ENCODE data around the gene ZXDC. TPM values are rescaled to one million over a fixed set of nuclear protein-coding genes. Genes with fewer than 3 reads are reported as not detected.

ZXDC gene
- total RNA-seq, 1 experiment from 2014 or later, result 28.3 TPM

DNA sequence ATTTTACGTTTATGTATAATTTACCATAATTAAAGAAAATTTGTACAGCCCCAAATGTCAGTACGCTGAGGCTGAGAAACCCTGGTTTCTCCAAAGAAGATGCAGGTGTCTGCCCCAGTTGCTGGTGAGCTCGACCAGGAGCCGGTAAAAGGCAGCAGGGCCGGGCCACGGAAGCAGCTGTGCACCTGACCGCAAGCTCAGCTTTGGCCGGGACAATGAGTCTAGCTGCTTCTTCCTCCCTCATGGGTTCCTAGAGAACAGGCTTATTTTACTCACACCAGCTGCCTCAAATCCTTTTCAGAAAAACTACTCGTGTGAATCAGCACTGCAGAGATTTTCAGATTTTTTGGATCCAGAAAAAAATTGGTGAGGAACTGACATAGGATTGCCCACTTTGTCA is 18.0 kb upstream of the ZXDC start:
- H3K18ac ChIP-seq (ENCODE audit: insufficient read length, low read depth, low read length), result no peak overlapping the region
- no peak for DNase-seq
- H3K36me3 Mint-ChIP-seq (ENCODE audit: insufficient read depth in 1 of 3, low read depth in 3 of 3), result no peaks in the 10 kb centered on the region; a peak in 1 of 7 replicates
- TF ChIP-seq, protein P1, sequence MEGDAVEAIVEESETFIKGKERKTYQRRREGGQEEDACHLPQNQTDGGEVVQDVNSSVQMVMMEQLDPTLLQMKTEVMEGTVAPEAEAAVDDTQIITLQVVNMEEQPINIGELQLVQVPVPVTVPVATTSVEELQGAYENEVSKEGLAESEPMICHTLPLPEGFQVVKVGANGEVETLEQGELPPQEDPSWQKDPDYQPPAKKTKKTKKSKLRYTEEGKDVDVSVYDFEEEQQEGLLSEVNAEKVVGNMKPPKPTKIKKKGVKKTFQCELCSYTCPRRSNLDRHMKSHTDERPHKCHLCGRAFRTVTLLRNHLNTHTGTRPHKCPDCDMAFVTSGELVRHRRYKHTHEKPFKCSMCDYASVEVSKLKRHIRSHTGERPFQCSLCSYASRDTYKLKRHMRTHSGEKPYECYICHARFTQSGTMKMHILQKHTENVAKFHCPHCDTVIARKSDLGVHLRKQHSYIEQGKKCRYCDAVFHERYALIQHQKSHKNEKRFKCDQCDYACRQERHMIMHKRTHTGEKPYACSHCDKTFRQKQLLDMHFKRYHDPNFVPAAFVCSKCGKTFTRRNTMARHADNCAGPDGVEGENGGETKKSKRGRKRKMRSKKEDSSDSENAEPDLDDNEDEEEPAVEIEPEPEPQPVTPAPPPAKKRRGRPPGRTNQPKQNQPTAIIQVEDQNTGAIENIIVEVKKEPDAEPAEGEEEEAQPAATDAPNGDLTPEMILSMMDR (conservative IDR thresholded peaks at IDR 0.05), result no peak
- no peak overlapping the region for H2BK120ac ChIP-seq (ENCODE audit: low read depth, low read length, poor library complexity, severe bottlenecking)
- H2BK5ac ChIP-seq (ENCODE audit: insufficient read length, low read length), result no peak overlapping the region
- no peaks in the 10 kb centered on the region for H3K79me1 ChIP-seq (ENCODE audit: insufficient read depth, low read depth, low read length, poor library complexity, severe bottlenecking)
- no peak overlapping the region for H4K8ac ChIP-seq (replicated peaks; ENCODE audit: insufficient read length, low read depth, low read length)
- no peak overlapping the region for H3T11ph ChIP-seq (ENCODE audit: low read length)
- no peak overlapping the region; the same call in 1 of the 2 replicates for H3K14ac ChIP-seq (ENCODE audit: insufficient read depth, low read length)
- H2AFZ ChIP-seq (ENCODE audit: low read length), result no peak overlapping the region
- H4K5ac ChIP-seq (ENCODE audit: insufficient read length, low read depth, low read length), result no peak overlapping the region
- WGBS (ENCODE audit: extremely low coverage, insufficient read length, low lambda C conversion rate), result no CpG with 5 or more reads among the region's 9 CpGs
- no peak overlapping the region for H4K91ac ChIP-seq (ENCODE audit: insufficient read length, low read depth, low read length)
- H3K9ac ChIP-seq (ENCODE audit: extremely low read depth, insufficient read length, low read length), result no peak overlapping the region
- no peaks in the 10 kb centered on the region for H3K9me3 ChIP-seq (ENCODE audit: control insufficient read depth, low read depth, low read length)
- H2AK5ac ChIP-seq (ENCODE audit: insufficient read length, low read length), result no peak overlapping the region
- no peaks in the 10 kb centered on the region for H3K9me3 Mint-ChIP-seq
- peaks cover 2% of the 10 kb centered on the region; the same call in 1 of the 2 replicates for H3K27me3 Mint-ChIP-seq (ENCODE audit: low read depth)
- H2BK20ac ChIP-seq (ENCODE audit: low read depth, low read length, poor library complexity, severe bottlenecking), result no peak overlapping the region
- H3K27ac Mint-ChIP-seq, result no peak overlapping the region
- H3K4me2 ChIP-seq (ENCODE audit: insufficient read depth, insufficient read length, low read length), result no peak overlapping the region
- H4K20me1 ChIP-seq (ENCODE audit: control insufficient read depth, insufficient read depth, insufficient read length), result no peaks in the 10 kb centered on the region
- no peak overlapping the region for H3K23ac ChIP-seq (ENCODE audit: insufficient read length, low read depth, low read length)
- H3K4ac ChIP-seq (ENCODE audit: low read depth, low read length), result no peak overlapping the region
- no peak overlapping the region for H3K56ac ChIP-seq (ENCODE audit: insufficient read length, low read depth, low read length)
- no peak overlapping the region for H2BK15ac ChIP-seq (ENCODE audit: low read depth, low read length)
- H2BK12ac ChIP-seq (ENCODE audit: insufficient read length, low read depth, low read length), result no peak overlapping the region
- no peak overlapping the region for H3K27ac ChIP-seq (ENCODE audit: insufficient read length, low read depth, low read length)
- no peaks in the 10 kb centered on the region for H3K79me2 ChIP-seq (ENCODE audit: insufficient read depth, low read length)
- H3K4me3 Mint-ChIP-seq, result no peak overlapping the region
- H3K4me1 Mint-ChIP-seq, result peaks cover 4 to 11% of the 10 kb centered on the region in 2 experiments
- no peaks in the 10 kb centered on the region for H3K4me1 ChIP-seq (ENCODE audit: insufficient read depth, low read length)
- H3K23me2 ChIP-seq (ENCODE audit: insufficient read length, low read depth, low read length, poor library complexity, severe bottlenecking), result no peaks in the 10 kb centered on the region
- H3K27me3 ChIP-seq (ENCODE audit: insufficient read depth, low read length), result no peaks in the 10 kb centered on the region
